Neuronal stem cell (in vitro differentiated cells): Measurements from ENCODE around the gene GRM4.

Experiments used
- DNase-seq: peaks from one replicate; pipeline ENCODE4 v3.0.0-alpha.2; 2013; ENCODE audit warnings: low spot score
- H2AFZ ChIP-seq: one replicate; pipeline ENCODE4 v1.6.1; 2013; ENCODE audit warnings: mild to moderate bottlenecking, low read length, inconsistent platforms
- H2AK5ac ChIP-seq: 2 replicates; pipeline ENCODE4 v1.6.1; 2013; ENCODE audit warnings: low read depth, mild to moderate bottlenecking, inconsistent platforms, low read length, moderate library complexity, mixed read lengths
- H2BK120ac ChIP-seq: 2 replicates; pipeline ENCODE4 v1.6.1; 2013; ENCODE audit warnings: low read depth, mild to moderate bottlenecking, inconsistent platforms, low read length, moderate library complexity, mixed read lengths
- H2BK12ac ChIP-seq: one replicate; pipeline ENCODE4 v1.6.1; 2013; ENCODE audit warnings: low read length, inconsistent platforms
- H2BK15ac ChIP-seq: 2 replicates; pipeline ENCODE4 v1.6.1; 2013; ENCODE audit warnings: mild to moderate bottlenecking, low read length, inconsistent platforms, mixed read lengths
- H2BK5ac ChIP-seq: one replicate; pipeline ENCODE4 v1.6.1; 2013; ENCODE audit warnings: inconsistent platforms, mild to moderate bottlenecking, low read length, moderate library complexity
- H3K14ac ChIP-seq: one replicate; pipeline ENCODE4 v1.6.1; 2013; ENCODE audit warnings: low read length, inconsistent platforms
- H3K18ac ChIP-seq: 2 replicates; pipeline ENCODE4 v1.6.1; 2013; ENCODE audit warnings: low read length, inconsistent platforms
- H3K23ac ChIP-seq: 2 replicates; pipeline ENCODE4 v1.6.1; 2013; ENCODE audit warnings: low read depth, mild to moderate bottlenecking, mixed read lengths, low read length, inconsistent platforms; ENCODE audit not compliant: poor library complexity
- H3K27ac ChIP-seq: replicated peaks from 3 replicates; pipeline ENCODE4 v1.5.1; 2013; ENCODE audit warnings: low read length, inconsistent platforms
- H3K27me3 ChIP-seq, 3 experiments: 2 replicates each; pipeline ENCODE4 v1.6.1; 2013; ENCODE audit warnings: low read length in 3 of 3, mild to moderate bottlenecking in 2 of 3, inconsistent platforms in 1 of 3, low read depth in 1 of 3, mixed read lengths in 1 of 3, moderate library complexity in 1 of 3; ENCODE audit not compliant: control insufficient read depth in 3 of 3, insufficient read depth in 3 of 3
- H3K36me3 ChIP-seq, 2 donors: replicated peaks in 1 of 2; 2 replicates each; pipeline ENCODE4 v1.6.1; 2013; ENCODE audit warnings: low read length in 2 of 2; ENCODE audit not compliant: control insufficient read depth in 2 of 2, insufficient read depth in 2 of 2
- H3K4ac ChIP-seq: 2 replicates; pipeline ENCODE4 v1.6.1; 2013; ENCODE audit warnings: inconsistent platforms, mild to moderate bottlenecking, low read length, moderate library complexity
- H3K4me1 ChIP-seq, 2 donors: 1 replicate in 1 of 2; 2 replicates in 1 of 2; pipeline ENCODE4 v1.6.1; 2013; ENCODE audit warnings: low read length in 2 of 2, low read depth in 1 of 2; ENCODE audit not compliant: control insufficient read depth in 2 of 2, insufficient read depth in 1 of 2
- H3K4me2 ChIP-seq: one replicate; pipeline ENCODE4 v1.6.1; 2013; ENCODE audit warnings: mild to moderate bottlenecking, low read length, inconsistent platforms; ENCODE audit not compliant: insufficient read depth, poor library complexity, severe bottlenecking
- H3K4me3 ChIP-seq, 2 donors: 2 replicates each; pipeline ENCODE4 v1.5.1; 2013; ENCODE audit warnings: low read length in 2 of 2, mild to moderate bottlenecking in 2 of 2, inconsistent platforms in 1 of 2, moderate library complexity in 1 of 2
- H3K79me1 ChIP-seq: one replicate; pipeline ENCODE4 v1.6.1; 2013; ENCODE audit warnings: low read depth, mild to moderate bottlenecking, inconsistent platforms, low read length, moderate library complexity
- H3K9ac ChIP-seq: one replicate; pipeline ENCODE4 v1.6.1; 2013; ENCODE audit warnings: mild to moderate bottlenecking, low read depth, low read length, inconsistent platforms; ENCODE audit not compliant: poor library complexity
- H3K9me3 ChIP-seq, 2 donors: replicated peaks in 1 of 2; 2 replicates each; pipeline versions ENCODE3 to v1.6.1; 2013; ENCODE audit warnings: low read length in 2 of 2, mild to moderate bottlenecking in 2 of 2, inconsistent platforms in 1 of 2, low read depth in 1 of 2, mixed read lengths in 1 of 2, moderate library complexity in 1 of 2; ENCODE audit not compliant: control insufficient read depth in 2 of 2, insufficient read depth in 1 of 2
- H4K8ac ChIP-seq: one replicate; pipeline ENCODE4 v1.6.1; 2013; ENCODE audit warnings: low read depth, mild to moderate bottlenecking, inconsistent platforms, low read length, moderate library complexity
- H4K91ac ChIP-seq: one replicate; pipeline ENCODE4 v1.6.1; 2013; ENCODE audit warnings: low read length, low read depth, mild to moderate bottlenecking, inconsistent platforms; ENCODE audit not compliant: poor library complexity
- WGBS, 2 donors: extraction: QIAGEN DNeasy Blood & Tissue Kit; methylation state at CpG; one replicate each; pipeline ENCODE4 v1.1.7; 2013; ENCODE audit warnings: missing lambda C conversion rate in 2 of 2, mixed read lengths in 1 of 2; ENCODE audit not compliant: insufficient read length in 2 of 2, insufficient replicate concordance in 1 of 2; ENCODE audit errors: extremely low coverage in 2 of 2; 5-methylcytosine and 5-hydroxymethylcytosine counted together

The GRM4 gene

GRCh38 chr6:34082348-34082747 is 63.5 kb downstream of the GRM4 start:
- H3K9ac ChIP-seq: no peak overlapping the region
- H2BK12ac ChIP-seq: no peak overlapping the region
- H3K18ac ChIP-seq: peak overlapping the region; percentile 30
- H3K27ac ChIP-seq: no peak overlapping the region
- no peak for DNase-seq
- H3K4me1 ChIP-seq: peaks cover 0 to 15% of the 10 kb centered on the region in 2 donors
- H3K4me2 ChIP-seq: no peak overlapping the region
- no peak overlapping the region for H3K23ac ChIP-seq
- H2BK120ac ChIP-seq: no peak overlapping the region
- H3K14ac ChIP-seq: no peak overlapping the region
- peak overlapping the region; percentile 63 for H2AFZ ChIP-seq
- H4K8ac ChIP-seq: no peak overlapping the region
- no CpG with 5 or more reads among the region's 10 CpGs for whole genome bisulfite sequencing, 2 donors
- peaks cover 0 to 7% (median 0%) of the 10 kb centered on the region in 3 experiments for H3K27me3 ChIP-seq
- no peak overlapping the region for H3K4me3 ChIP-seq
- peak overlapping the region; percentile 6 for H2AK5ac ChIP-seq
- no peaks in the 10 kb centered on the region for H3K36me3 ChIP-seq
- no peak overlapping the region for H4K91ac ChIP-seq
- no peak overlapping the region for H3K4ac ChIP-seq
- no peak overlapping the region for H2BK15ac ChIP-seq
- H3K79me1 ChIP-seq: no peaks in the 10 kb centered on the region
- no peak overlapping the region for H2BK5ac ChIP-seq
- peaks cover 0 to 2% of the 10 kb centered on the region in 2 donors for H3K9me3 ChIP-seq

GRCh38 chr6:34080357-34080756 is 65.5 kb downstream of the GRM4 start:
- H2BK120ac ChIP-seq: no peak overlapping the region
- no peak overlapping the region for H4K8ac ChIP-seq
- no peaks in the 10 kb centered on the region for H3K9me3 ChIP-seq
- no peak overlapping the region for H2BK12ac ChIP-seq
- H3K27ac ChIP-seq: no peak overlapping the region
- H2AK5ac ChIP-seq: no peak overlapping the region
- peaks cover 0 to 7% (median 0%) of the 10 kb centered on the region in 3 experiments for H3K27me3 ChIP-seq
- no peak overlapping the region for H3K14ac ChIP-seq
- no peaks in the 10 kb centered on the region for H3K79me1 ChIP-seq
- H3K9ac ChIP-seq: no peak overlapping the region
- DNase-seq: no peak
- WGBS, 2 donors: no CpG with 5 or more reads among the region's 5 CpGs
- H2AFZ ChIP-seq: no peak overlapping the region
- no peak overlapping the region for H3K18ac ChIP-seq
- H3K4me1 ChIP-seq: peaks cover 0 to 16% of the 10 kb centered on the region in 2 donors
- H2BK5ac ChIP-seq: no peak overlapping the region
- H4K91ac ChIP-seq: no peak overlapping the region
- no peak overlapping the region for H3K23ac ChIP-seq
- H2BK15ac ChIP-seq: no peak overlapping the region
- no peak overlapping the region for H3K4me2 ChIP-seq
- H3K36me3 ChIP-seq: no peaks in the 10 kb centered on the region
- H3K4ac ChIP-seq: no peak overlapping the region
- no peak overlapping the region for H3K4me3 ChIP-seq

- Histone ChIP-seq H3K9me3 (no peaks in the 10 kb centered on the region), H2BK120ac (no peak overlapping the region), H3K27me3 (peaks cover 0 to 7% (median 0%) of the 10 kb centered on the region in 3 experiments), H3K27ac (no peak overlapping the region), H3K79me1 (no peaks in the 10 kb centered on the region), H3K9ac (no peak overlapping the region), H3K4me2 (no peak overlapping the region), H4K91ac (no peak overlapping the region), H3K18ac (no peak overlapping the region), H4K8ac (no peak overlapping the region), H2AFZ (no peak overlapping the region), H3K14ac (no peak overlapping the region), H3K36me3 (no peaks in the 10 kb centered on the region), H3K4me3 (no peak overlapping the region), H2BK12ac (no peak overlapping the region), H2BK5ac (no peak overlapping the region), H2BK15ac (no peak overlapping the region), H3K4ac (no peak overlapping the region), H3K23ac (peak overlapping the region; percentile 6), H3K4me1 (peaks cover 0 to 16% of the 10 kb centered on the region in 2 donors), H2AK5ac (no peak overlapping the region)
- DNase-seq: no peak
- WGBS, 2 donors: no CpG with 5 or more reads among the region's 8 CpGs
Observed at GRCh38 chr6:34079899-34080298, 66.0 kb downstream of the GRM4 start.

GRCh38 chr6:34075906-34076305 is 70.0 kb downstream of the GRM4 start:
- no CpG with 5 or more reads among the region's 6 CpGs for WGBS, 2 donors

More at GRCh38 chr6:34075906-34076305, 70.0 kb downstream of the GRM4 start:
- Histone ChIP-seq H3K18ac (peak overlapping the region; percentile 39), H3K27ac (no peak overlapping the region), H2BK12ac (no peak overlapping the region), H3K4me3 (no peak overlapping the region), H3K14ac (peak overlapping the region; percentile 44), H3K27me3 (peaks cover 0 to 12% (median 0%) of the 10 kb centered on the region in 3 experiments), H2BK5ac (no peak overlapping the region), H2AK5ac (peak overlapping the region; percentile 71), H3K4ac (no peak overlapping the region), H4K91ac (no peak overlapping the region), H4K8ac (no peak overlapping the region), H3K36me3 (peaks cover 0 to 5% of the 10 kb centered on the region in 2 donors), H3K79me1 (peaks cover 5% of the 10 kb centered on the region), H3K4me2 (no peak overlapping the region), H3K9me3 (peaks cover 0 to 12% of the 10 kb centered on the region in 2 donors), H3K9ac (peak overlapping the region; percentile 53), H2AFZ (no peak overlapping the region), H2BK120ac (no peak overlapping the region), H2BK15ac (peak overlapping the region; percentile 21), H3K4me1 (peaks cover 0 to 14% of the 10 kb centered on the region in 2 donors), H3K23ac (no peak overlapping the region)
- no peak for DNase-seq
